HepG2 (cell line): ENCODE results near the gene ATG13. TPM values are rescaled to one million over a fixed set of nuclear protein-coding genes. Genes with fewer than 3 reads are reported as not detected.

ENCODE experiments used
- AKAP8 ChIP-seq: sonication (generic); formaldehyde crosslinking; IDR thresholded peaks from 2 replicates; pipeline ENCODE4 v1.5.1; 2020; ENCODE audit warnings: mild to moderate bottlenecking, missing genetic modification reagents
- ARHGAP35 ChIP-seq: sonication (generic); formaldehyde crosslinking; IDR thresholded peaks from 2 replicates; pipeline ENCODE4 v1.9.0; 2022; ENCODE audit warnings: mild to moderate bottlenecking, inconsistent platforms, moderate library complexity, missing genetic modification reagents, borderline replicate concordance
- ATF5 ChIP-seq: sonication (generic); formaldehyde crosslinking; IDR thresholded peaks from 2 replicates; pipeline ENCODE4 v1.4.0; 2020; ENCODE audit warnings: mild to moderate bottlenecking, low read depth, missing genetic modification reagents
- FOSL2 ChIP-seq: sonication (generic); formaldehyde crosslinking; IDR thresholded peaks from 2 replicates; pipeline ENCODE4 v1.4.0; 2020; ENCODE audit warnings: missing genetic modification reagents
- MED1 ChIP-seq: sonication (generic); formaldehyde crosslinking; IDR thresholded peaks from 2 replicates; pipeline ENCODE4 v1.4.0; 2020; ENCODE audit warnings: missing genetic modification reagents
- POLR2G ChIP-seq: fragments of 200-400 bp; formaldehyde crosslinking; IDR thresholded peaks from 2 replicates; pipeline ENCODE4 v1.6.1; 2018; ENCODE audit warnings: mild to moderate bottlenecking, low read depth, low read length, moderate library complexity
- PRDM10 ChIP-seq: sonication (generic); formaldehyde crosslinking; IDR thresholded peaks from 2 replicates; pipeline ENCODE4 v1.4.0; 2020; ENCODE audit warnings: low read depth, missing genetic modification reagents
- PRDM15 ChIP-seq: sonication (generic); formaldehyde crosslinking; IDR thresholded peaks from 2 replicates; pipeline ENCODE4 v1.4.0; 2020; ENCODE audit warnings: missing genetic modification reagents
- PRPF4 ChIP-seq: fragments of 200-400 bp; formaldehyde crosslinking; IDR thresholded peaks from 2 replicates; pipeline ENCODE4 v1.6.1; 2016; ENCODE audit warnings: low read length, low read depth; ENCODE audit not compliant: poor library complexity, severe bottlenecking
- PTBP1 ChIP-seq: fragments of 200-400 bp; formaldehyde crosslinking; IDR thresholded peaks from 2 replicates; pipeline ENCODE4 v1.6.1; 2018; ENCODE audit warnings: low read length, low read depth; ENCODE audit not compliant: poor library complexity, severe bottlenecking
- RBM22 ChIP-seq: fragments of 200-400 bp; formaldehyde crosslinking; optimal IDR thresholded peaks from 2 replicates; pipeline ENCODE3; 2017; ENCODE audit warnings: mild to moderate bottlenecking, low read length, moderate library complexity
- SALL1 ChIP-seq: sonication (generic); formaldehyde crosslinking; IDR thresholded peaks from 2 replicates; pipeline ENCODE4 v1.8.0; 2022; ENCODE audit warnings: mild to moderate bottlenecking, missing genetic modification reagents
- SOX5 ChIP-seq: IDR thresholded peaks from 2 replicates; pipeline ENCODE4 v1.6.1; 2016; ENCODE audit warnings: borderline replicate concordance
- ZBTB37 ChIP-seq: sonication (generic); formaldehyde crosslinking; IDR thresholded peaks from 2 replicates; pipeline ENCODE4 v1.4.0; 2020; ENCODE audit warnings: mild to moderate bottlenecking, missing genetic modification reagents
- ZEB1 ChIP-seq: IDR thresholded peaks from 2 replicates; pipeline ENCODE4 v1.6.1; 2012; ENCODE audit warnings: mild to moderate bottlenecking, low read depth, inconsistent platforms; ENCODE audit not compliant: insufficient replicate concordance
- ZFP37 ChIP-seq: sonication (generic); formaldehyde crosslinking; IDR thresholded peaks from 2 replicates; pipeline ENCODE4 v1.4.0; 2020; ENCODE audit warnings: missing genetic modification reagents, borderline replicate concordance
- ZNF33B ChIP-seq: sonication (generic); formaldehyde crosslinking; IDR thresholded peaks from 2 replicates; pipeline ENCODE4 v1.5.1; 2020; ENCODE audit warnings: mild to moderate bottlenecking, missing genetic modification reagents
- ZNF34 ChIP-seq: sonication (generic); formaldehyde crosslinking; IDR thresholded peaks from 2 replicates; pipeline ENCODE4 v1.4.0; 2020; ENCODE audit warnings: mild to moderate bottlenecking, missing genetic modification reagents, borderline replicate concordance
- ZNF510 ChIP-seq: sonication (generic); formaldehyde crosslinking; IDR thresholded peaks from 2 replicates; pipeline ENCODE4 v1.4.0; 2020; ENCODE audit warnings: low read depth, mild to moderate bottlenecking, missing genetic modification reagents
- ZNF598 ChIP-seq: sonication (generic); formaldehyde crosslinking; IDR thresholded peaks from 2 replicates; pipeline ENCODE4 v1.5.1; 2020; ENCODE audit warnings: mild to moderate bottlenecking, missing genetic modification reagents, borderline replicate concordance
- ZSCAN25 ChIP-seq: sonication (generic); formaldehyde crosslinking; IDR thresholded peaks from 2 replicates; pipeline ENCODE4 v1.8.0; 2022; ENCODE audit warnings: mild to moderate bottlenecking, missing genetic modification reagents
- polyA plus RNA-seq, 8 experiments: library from polyadenylated mRNA; depleted of rRNA in 3 of 8; stranded (reverse) in 7 of 8; unstranded in 1 of 8; fragments of >200 nt; fragmentation: Illumina TruSeq in 4 of 8; extraction: Trizol in 4 of 8; gene quantifications; 2 replicates each; pipeline versions ENCODE4 v1.2.1 to v1.2.3, GENCODE V29; 2011 to 2016; ENCODE audit warnings: low read depth in 4 of 8, missing spikeins in 1 of 8, mixed read lengths in 1 of 8; ENCODE audit not compliant: insufficient read depth in 1 of 8
- total RNA-seq, 5 experiments: library from RNA; depleted of rRNA; stranded (reverse); fragments of >200 nt; fragmentation: Illumina TruSeq; extraction: Trizol; gene quantifications; 2 replicates each; pipeline ENCODE4 v1.2.3, GENCODE V29; 2016; ENCODE audit warnings: low read depth in 1 of 5

ATG13 gene
- total and polyA plus RNA-seq, 2 of the 13 experiments (the other 11 are each of a cell fraction or from before 2014, with no cell fraction given) = 55.0 to 77.3 TPM

DNA sequence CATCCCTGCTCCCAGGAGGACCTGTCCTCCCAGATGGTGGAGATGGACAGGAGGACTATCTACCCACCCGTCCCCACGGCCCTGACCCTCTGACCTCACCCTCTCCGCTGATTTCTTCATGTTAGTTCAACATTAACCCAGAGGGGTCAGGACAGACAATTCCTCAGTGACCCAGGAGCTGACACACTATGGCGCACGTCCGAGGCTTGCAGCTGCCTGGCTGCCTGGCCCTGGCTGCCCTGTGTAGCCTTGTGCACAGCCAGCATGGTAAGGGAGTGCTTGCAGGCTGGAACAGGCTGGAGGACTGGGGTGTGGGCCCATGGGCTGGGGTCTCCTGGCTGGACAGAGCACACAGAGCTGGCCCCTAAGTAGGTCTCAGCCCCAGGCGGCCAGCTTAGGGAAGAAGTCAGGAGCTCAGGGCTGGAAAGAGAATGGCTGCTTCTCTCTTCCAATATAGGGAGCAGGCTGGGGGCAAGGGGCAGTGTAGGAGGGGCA is 101.7 kb downstream of the ATG13 start, which contains the start of gene F2 (continued):
- TF ChIP-seq ATF5 (CRISPR knock-in tag) (no peak), PRDM10 (CRISPR knock-in tag) (no peak; the same call in 1 of the 2 replicates), SOX5 (peak; percentile 98), ZNF598 (CRISPR knock-in tag) (no peak), PTBP1 (no peak), ZBTB37 (CRISPR knock-in tag) (no peak), ZSCAN25 (0 out of 2 replicates have a peak, but pooled peaks have one; percentile 43), AKAP8 (CRISPR knock-in tag) (no peak), MED1 (CRISPR knock-in tag) (peak; percentile 98), SALL1 (CRISPR knock-in tag) (peak; percentile 93), PRDM15 (0 out of 2 replicates have a peak, but pooled peaks have one; percentile 28), ZNF510 (CRISPR knock-in tag) (0 out of 2 replicates have a peak, but pooled peaks have one; percentile 24), POLR2G (peak; percentile 99), RBM22 (no peak), FOSL2 (CRISPR knock-in tag) (peak; percentile 84), ZFP37 (0 out of 2 replicates have a peak, but pooled peaks have one; percentile 68), PRPF4 (no peak), ZNF34 (CRISPR knock-in tag) (peak; percentile 51; the same call in 1 of the 2 replicates), ZEB1 (no peak), ZNF33B (no peak), ARHGAP35 (CRISPR knock-in tag) (0 out of 2 replicates have a peak, but pooled peaks have one; percentile 18)
